HUES6 (cell line): Measurements from ENCODE around the gene CCDC137.

Experiments used
- H3K27ac ChIP-seq: 2 replicates; pipeline ENCODE4 v1.7.0; 2013; ENCODE audit warnings: low read depth, mild to moderate bottlenecking, low read length, inconsistent platforms
- H3K27me3 ChIP-seq: 2 replicates; pipeline ENCODE4 v1.6.1; 2013; ENCODE audit warnings: low read length; ENCODE audit not compliant: control insufficient read depth, insufficient read depth
- H3K36me3 ChIP-seq: 2 replicates; pipeline ENCODE4 v1.6.1; 2013; ENCODE audit warnings: low read length; ENCODE audit not compliant: control insufficient read depth, insufficient read depth
- H3K4me1 ChIP-seq: 2 replicates; pipeline ENCODE4 v1.6.1; 2013; ENCODE audit warnings: low read length; ENCODE audit not compliant: control insufficient read depth, insufficient read depth
- H3K4me3 ChIP-seq: 2 replicates; pipeline ENCODE4 v1.5.1; 2013; ENCODE audit warnings: low read depth, low read length
- H3K9ac ChIP-seq: one replicate; pipeline ENCODE4 v1.6.1; 2013; ENCODE audit warnings: mild to moderate bottlenecking, low read length
- H3K9me3 ChIP-seq: 2 replicates; pipeline ENCODE4 v1.6.1; 2013; ENCODE audit warnings: low read depth, low read length; ENCODE audit not compliant: control insufficient read depth, insufficient read depth

CCDC137 gene

DNA sequence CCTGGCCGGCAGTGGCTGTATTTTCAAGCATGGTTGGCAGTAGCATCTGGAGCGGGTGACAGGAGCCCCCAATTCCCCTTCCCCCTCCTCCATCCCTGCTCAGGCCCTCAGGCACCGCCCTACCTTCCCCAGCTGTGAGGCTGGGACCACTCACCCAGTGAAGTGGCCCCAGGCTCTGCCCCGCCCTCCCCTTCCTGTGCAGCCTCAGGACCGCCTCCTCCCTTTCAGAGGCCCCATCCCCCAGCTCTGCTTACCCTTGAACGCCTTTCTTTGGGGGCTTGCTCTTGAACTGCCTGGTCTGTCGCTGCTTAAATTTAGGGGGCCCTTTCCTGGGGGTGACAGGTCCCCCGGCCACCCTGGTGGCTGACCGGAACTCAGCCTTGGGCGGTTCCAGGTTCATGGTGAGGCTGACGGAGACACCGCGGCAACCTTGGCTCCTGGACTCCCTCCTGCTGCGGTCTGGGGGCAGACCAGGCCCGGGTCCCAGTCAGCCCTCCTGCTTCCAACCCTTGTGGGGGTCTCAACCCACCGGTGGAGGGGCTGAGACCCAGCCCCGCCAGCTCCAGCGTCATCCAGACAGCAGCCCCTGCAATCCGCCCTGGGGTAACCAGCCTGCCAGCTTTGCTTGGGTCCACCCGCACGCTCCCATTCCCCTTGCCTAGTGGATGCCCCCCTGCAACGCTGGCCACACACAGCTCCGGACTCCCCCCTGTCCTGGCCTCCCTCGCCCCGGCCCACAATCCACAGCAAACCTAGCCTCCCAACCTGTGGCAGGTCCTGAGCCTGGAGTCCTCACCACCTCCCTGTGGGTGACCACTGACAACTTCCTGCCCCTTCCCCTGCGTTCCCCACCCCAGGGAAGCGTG is 13.4 kb upstream of the CCDC137 start:
- H3K9ac ChIP-seq, result peak overlapping the region; percentile 56
- peaks cover 9% of the 10 kb centered on the region for H3K27me3 ChIP-seq
- peak overlapping the region; percentile 65; the same call in 1 of the 2 replicates for H3K27ac ChIP-seq
- H3K4me3 ChIP-seq, result peak overlapping the region; percentile 56
- H3K4me1 ChIP-seq, result peaks cover 23% of the 10 kb centered on the region
- no peaks in the 10 kb centered on the region for H3K36me3 ChIP-seq
- H3K9me3 ChIP-seq, result no peaks in the 10 kb centered on the region

DNA sequence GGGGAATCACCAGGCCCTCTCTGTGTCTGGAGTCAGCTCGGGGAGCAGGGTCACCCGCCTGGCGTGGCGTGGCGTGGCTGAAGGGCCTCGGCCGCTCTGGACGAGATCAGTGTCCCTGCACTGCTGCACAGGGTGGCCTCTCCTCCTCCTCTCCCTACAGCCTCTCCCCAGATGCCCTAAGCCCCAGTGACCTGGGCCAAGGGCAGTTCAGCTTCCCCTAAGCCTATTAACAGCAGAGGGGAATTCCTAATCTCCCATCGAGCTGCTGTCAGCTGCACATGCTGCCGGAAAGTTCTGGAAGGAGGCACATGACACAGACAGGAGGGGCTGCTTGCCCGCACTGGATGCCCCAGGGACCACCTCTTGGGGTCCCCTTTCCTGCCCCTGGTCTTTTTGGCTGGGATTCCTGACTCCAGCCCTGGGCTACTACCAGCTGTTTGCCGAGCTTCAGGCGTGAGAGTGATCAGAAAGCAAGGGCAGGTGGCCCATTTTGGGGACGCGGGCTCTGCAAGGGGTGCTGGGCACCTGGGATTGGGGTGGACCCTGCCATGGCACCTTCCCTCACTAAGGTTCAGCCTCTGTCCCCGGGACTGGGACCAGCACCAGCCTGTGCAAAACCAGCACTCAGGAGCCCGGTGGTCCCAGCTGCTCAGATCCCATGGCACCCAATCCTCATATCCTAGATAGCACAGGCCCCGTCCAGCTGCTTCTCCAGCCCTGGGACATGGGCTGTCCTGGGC is 11.0 kb upstream of the CCDC137 start:
- H3K36me3 ChIP-seq, result no peaks in the 10 kb centered on the region
- H3K4me1 ChIP-seq, result peaks cover 17% of the 10 kb centered on the region
- H3K27ac ChIP-seq, result no peak overlapping the region
- no peaks in the 10 kb centered on the region for H3K9me3 ChIP-seq
- no peak overlapping the region for H3K4me3 ChIP-seq
- H3K9ac ChIP-seq, result no peak overlapping the region
- H3K27me3 ChIP-seq, result no peaks in the 10 kb centered on the region

DNA sequence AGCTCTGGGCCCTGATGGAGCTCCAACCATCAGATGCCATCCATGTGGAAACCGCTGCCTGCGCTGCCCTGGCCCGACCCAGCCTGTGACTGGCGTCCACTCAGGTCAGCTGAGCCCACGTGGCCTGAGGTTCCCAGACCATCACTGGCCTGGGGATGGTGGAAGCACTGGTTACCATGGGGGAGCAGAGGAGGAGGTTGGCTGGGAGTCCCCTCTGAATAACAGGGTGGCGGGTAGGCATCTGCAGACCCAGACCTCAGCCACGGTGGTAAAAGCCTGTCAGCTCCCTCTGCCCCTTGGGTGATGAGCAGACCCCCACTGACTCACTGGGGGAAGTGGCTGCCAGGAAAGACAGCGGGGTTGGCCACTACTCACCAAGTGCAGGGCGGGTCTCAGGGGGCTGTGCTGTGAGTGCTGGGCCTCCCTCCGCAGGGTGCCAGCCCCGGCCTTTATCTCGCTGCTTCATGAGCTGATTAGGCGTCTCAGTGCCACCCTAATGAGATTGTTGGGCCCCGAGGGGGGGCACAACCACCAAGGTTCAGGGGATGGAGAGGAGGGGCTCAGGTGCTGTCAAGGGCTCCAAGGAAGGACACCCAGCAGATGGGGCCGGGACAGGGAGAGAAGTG is 10.3 kb upstream of the CCDC137 start, which contains the start of gene PDE6G:
TSS of gene PDE6G (minus strand) at position 425 of the 626 bp plus-strand sequence. CDS start 3,237 bp downstream, outside the sequence.
- Histone ChIP-seq H3K27ac (no peak within 1 kb of the TSS), H3K4me1 (peaks cover 12% of the 10 kb centered on the region), H3K27me3 (no peaks in the 10 kb centered on the region), H3K9ac (no peak within 1 kb of the TSS), H3K9me3 (no peaks in the 10 kb centered on the region), H3K4me3 (no peak within 1 kb of the TSS), H3K36me3 (no peaks in the 10 kb centered on the region)

DNA sequence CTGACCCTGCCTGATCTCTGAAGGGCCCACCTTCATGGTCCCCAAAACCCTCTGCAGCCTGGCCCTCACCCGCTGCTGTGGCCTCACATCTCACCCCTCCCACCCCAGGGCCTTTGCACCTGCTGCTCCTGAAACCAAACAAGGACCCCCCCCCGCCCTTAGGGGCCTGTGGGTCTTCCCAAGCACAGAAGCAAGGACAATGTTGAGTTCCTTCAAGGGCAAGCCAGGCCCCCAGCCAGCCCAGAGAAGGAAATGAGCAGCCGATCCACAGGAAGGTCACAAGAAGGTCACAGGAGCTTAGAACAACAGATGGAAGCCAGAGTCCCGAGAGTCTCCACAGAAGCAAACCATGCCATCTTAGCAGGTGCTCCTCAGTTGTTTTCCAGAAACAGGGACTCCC is 9.7 kb upstream of the CCDC137 start:
- no peak overlapping the region for H3K27ac ChIP-seq
- H3K36me3 ChIP-seq, result no peaks in the 10 kb centered on the region
- H3K27me3 ChIP-seq, result no peaks in the 10 kb centered on the region
- no peak overlapping the region for H3K4me3 ChIP-seq
- H3K4me1 ChIP-seq, result peaks cover 12% of the 10 kb centered on the region
- H3K9me3 ChIP-seq, result no peaks in the 10 kb centered on the region
- H3K9ac ChIP-seq, result no peak overlapping the region

DNA sequence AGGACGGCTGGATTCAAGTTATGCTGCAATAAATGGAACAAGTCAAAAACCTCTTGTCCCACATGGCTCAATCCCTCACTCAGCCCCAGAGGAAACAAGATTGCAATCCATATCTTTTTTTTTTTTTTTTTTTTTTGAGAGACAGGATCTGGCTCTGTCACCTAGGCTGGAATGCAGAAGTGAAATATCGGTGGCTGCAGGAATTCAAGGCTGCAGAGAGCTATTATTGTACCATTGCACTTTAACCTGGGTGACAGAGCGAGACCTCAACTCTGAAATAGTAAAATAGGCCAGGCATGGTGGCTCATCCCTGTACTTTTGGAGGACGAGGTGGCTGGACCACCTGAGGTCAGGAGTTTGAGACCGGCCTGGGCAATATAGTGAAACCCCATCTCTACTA is 7.5 kb upstream of the CCDC137 start:
- no peaks in the 10 kb centered on the region for H3K9me3 ChIP-seq
- no peak overlapping the region for H3K27ac ChIP-seq
- H3K9ac ChIP-seq, result no peak overlapping the region
- no peaks in the 10 kb centered on the region for H3K27me3 ChIP-seq
- 0 out of 2 replicates have a peak, but pooled peaks cover 3% of the 10 kb centered on the region for H3K36me3 ChIP-seq
- no peak overlapping the region for H3K4me3 ChIP-seq
- H3K4me1 ChIP-seq, result peaks cover 5% of the 10 kb centered on the region; the same call in 1 of the 2 replicates

DNA sequence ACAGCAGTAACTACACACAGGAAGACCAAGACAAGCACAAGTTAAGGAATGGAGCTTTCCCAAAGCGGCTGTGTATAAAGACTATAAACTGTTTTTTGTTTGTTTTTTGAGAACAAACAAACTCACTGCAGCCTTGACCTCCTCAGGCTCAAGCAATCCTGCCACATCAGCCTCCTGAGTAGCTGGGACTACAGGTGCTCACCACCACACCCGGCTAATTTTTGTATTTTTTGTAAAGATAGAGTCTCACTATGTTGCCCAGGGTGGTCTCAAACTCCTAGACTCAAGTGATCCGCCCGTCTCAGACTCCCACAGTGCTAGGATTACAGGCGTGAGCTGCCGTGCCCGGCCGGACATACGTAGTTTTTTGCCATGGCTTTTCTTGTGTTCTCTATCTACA is 6.1 kb upstream of the CCDC137 start:
- Histone ChIP-seq H3K9me3 (no peaks in the 10 kb centered on the region), H3K4me3 (no peak overlapping the region), H3K27ac (no peak overlapping the region), H3K36me3 (peaks cover 12% of the 10 kb centered on the region), H3K4me1 (peaks cover 8% of the 10 kb centered on the region), H3K27me3 (no peaks in the 10 kb centered on the region), H3K9ac (no peak overlapping the region)

DNA sequence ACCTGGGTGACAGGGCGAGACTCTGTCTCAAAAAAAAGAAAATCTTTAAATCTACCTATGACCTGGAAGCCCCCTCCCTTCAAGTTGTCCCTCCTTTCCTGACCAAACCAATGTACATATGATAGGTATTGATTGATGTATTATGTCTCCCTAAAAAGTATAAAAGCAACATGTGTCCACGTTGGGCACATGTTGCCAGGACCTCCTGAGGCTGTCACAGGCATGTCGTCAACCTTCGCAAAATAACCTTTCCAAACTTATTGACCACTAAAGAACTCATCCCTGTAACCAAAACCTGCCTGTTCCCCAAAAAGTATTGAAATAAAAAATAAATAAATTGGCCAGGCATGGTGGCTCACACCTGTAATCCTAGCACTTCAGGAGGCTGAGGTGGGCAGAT is 4.5 kb upstream of the CCDC137 start:
- no peaks in the 10 kb centered on the region for H3K9me3 ChIP-seq
- peaks cover 11% of the 10 kb centered on the region for H3K4me1 ChIP-seq
- H3K9ac ChIP-seq, result no peak overlapping the region
- no peak overlapping the region for H3K27ac ChIP-seq
- no peak overlapping the region for H3K4me3 ChIP-seq
- H3K27me3 ChIP-seq, result no peaks in the 10 kb centered on the region
- H3K36me3 ChIP-seq, result peaks cover 12% of the 10 kb centered on the region

DNA sequence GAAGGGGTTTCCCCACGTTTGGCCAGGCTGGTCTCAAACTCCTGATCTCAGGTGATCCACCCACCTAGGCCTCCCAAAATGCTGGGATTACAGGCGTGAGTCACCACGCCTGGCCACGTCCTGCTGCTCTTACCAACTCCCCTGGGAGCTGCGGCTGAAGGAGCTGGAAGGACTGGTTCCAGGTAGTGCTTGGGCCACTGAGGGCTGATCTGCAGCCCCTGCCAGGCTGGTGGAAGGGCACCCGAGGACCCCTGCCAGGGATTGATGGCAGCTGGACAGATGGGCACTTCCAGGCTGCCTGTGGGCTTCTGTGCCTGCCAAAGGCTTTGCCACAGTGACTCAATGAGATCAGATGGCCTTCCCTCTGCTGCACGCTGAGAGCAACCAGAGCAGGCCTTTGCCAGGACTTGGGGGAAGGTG is 2.5 kb upstream of the CCDC137 start:
- Histone ChIP-seq H3K4me3 (no peak overlapping the region), H3K9me3 (no peaks in the 10 kb centered on the region), H3K9ac (no peak overlapping the region), H3K27ac (no peak overlapping the region), H3K27me3 (no peaks in the 10 kb centered on the region), H3K36me3 (peaks cover 26% of the 10 kb centered on the region), H3K4me1 (peaks cover 15% of the 10 kb centered on the region)

DNA sequence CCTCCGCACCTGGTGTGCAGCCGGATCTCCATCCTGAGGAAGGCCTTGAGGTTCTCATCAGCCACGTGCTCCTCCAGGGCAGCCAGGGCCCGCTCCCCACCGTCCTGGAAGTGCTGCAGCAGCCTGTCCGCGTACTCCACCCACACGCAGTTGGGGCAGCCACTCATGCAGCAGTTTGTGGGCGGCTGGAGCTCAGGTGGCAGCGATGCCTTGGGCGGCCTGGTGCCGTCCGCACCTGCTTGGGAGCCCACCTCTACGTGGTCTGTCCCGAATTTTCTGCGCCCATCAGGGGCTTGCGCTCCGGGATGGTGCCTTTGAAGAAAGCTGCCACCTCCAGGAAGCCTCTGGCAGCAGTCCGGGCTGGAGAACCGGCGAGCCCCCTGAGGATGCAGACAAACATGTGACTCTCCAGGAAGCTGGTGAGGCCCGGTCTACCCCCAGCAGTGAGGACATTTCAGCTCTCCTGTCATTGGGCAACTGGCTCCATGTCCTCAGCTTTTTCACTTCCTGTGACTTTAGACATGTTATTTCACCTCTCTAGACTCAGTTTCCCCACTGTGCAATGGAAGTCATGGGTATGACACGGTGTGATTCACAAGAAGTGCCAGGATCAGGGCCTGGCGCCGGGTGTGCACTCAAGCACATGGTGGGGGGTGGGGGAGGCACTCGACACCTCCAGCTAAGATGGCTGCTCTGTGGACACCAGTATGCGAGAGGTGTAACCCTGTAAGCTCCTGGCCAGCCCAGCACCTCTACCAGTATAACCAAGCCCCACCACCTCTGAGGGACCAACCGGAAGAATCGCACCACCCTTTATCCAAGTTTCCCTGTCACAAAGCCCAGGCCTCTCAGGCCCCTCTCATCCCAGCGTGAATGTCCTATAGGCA is 1.1 kb upstream of the CCDC137 start:
- Histone ChIP-seq H3K9ac (peak overlapping the region; percentile 99), H3K36me3 (peaks cover 39% of the 10 kb centered on the region), H3K27ac (peak overlapping the region; percentile 94; the same call in 1 of the 2 replicates)

DNA sequence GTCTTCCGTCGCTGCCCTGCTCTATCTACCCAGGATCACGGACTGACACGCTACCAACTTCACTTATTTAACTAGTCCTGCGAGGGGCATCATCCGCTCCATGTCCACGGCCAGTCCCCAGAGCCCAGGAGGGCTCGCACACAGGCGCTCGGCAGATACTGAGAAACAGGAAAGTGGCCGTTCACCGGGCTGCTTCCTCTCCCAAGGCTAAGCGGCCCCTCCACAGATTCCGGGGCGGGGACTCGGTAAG is 520 bp upstream of the CCDC137 start:
- no peaks in the 10 kb centered on the region for H3K27me3 ChIP-seq
- H3K9me3 ChIP-seq, result no peaks in the 10 kb centered on the region
- H3K4me3 ChIP-seq, result peak overlapping the region; percentile 95
- H3K36me3 ChIP-seq, result peaks cover 44% of the 10 kb centered on the region
- H3K4me1 ChIP-seq, result peaks cover 15% of the 10 kb centered on the region
- peak overlapping the region; percentile 99 for H3K9ac ChIP-seq
- peak overlapping the region; percentile 94; the same call in 1 of the 2 replicates for H3K27ac ChIP-seq

More for the DNA sequence above, 1.1 kb upstream of the CCDC137 start:
- Histone ChIP-seq H3K4me3 (peak overlapping the region; percentile 95), H3K27me3 (no peaks in the 10 kb centered on the region), H3K4me1 (peaks cover 15% of the 10 kb centered on the region), H3K9me3 (no peaks in the 10 kb centered on the region)
